Measurements from ENCODE around the gene NCOA5. TPM values are rescaled to one million over a fixed set of nuclear protein-coding genes. Genes with fewer than 3 reads are reported as not detected.

The NCOA5 gene
- total RNA-seq, 2 donors from 2014 or later = 11.9 to 13.7 TPM

- no peaks in the 10 kb centered on the region for H3K36me3 ChIP-seq (replicated peaks in 1 of 2; ENCODE audit: insufficient read depth in 1 of 2, low read depth in 2 of 2)
- intact Hi-C loops (cut with DNase I) = no loop called here
- ATAC-seq (no peak), DNase-seq (no peak)
- no peaks in the 10 kb centered on the region for H3K27me3 ChIP-seq
- H3K4me1 ChIP-seq = peaks cover 19% of the 10 kb centered on the region
- no peak for TF ChIP-seq POLR2A (IDR thresholded peaks at IDR 0.05)
- TF ChIP-seq CTCF (IDR thresholded peaks at IDR 0.05) = no peak
- 13 to 20% methylated on average over 1 of the region's 1 CpG for WGBS, 2 donors
- no peak overlapping the region for H3K4me3 ChIP-seq
- H3K27ac ChIP-seq = no peak overlapping the region
- H3K9me3 ChIP-seq = no peaks in the 10 kb centered on the region
Measured at GRCh38 chr20:46055269-46055668, 34.5 kb downstream of the NCOA5 start.

- no peak overlapping the region for H3K27ac ChIP-seq
- H3K9me3 ChIP-seq = no peaks in the 10 kb centered on the region
- WGBS, 2 donors = 36 to 44% methylated on average over 4 to 6 of the region's 6 CpGs
- no peaks in the 10 kb centered on the region for H3K36me3 ChIP-seq (replicated peaks in 1 of 2; ENCODE audit: insufficient read depth in 1 of 2, low read depth in 2 of 2)
- TF ChIP-seq CTCF (IDR thresholded peaks at IDR 0.05) (no peak), POLR2A (IDR thresholded peaks at IDR 0.05) (no peak)
- no peaks in the 10 kb centered on the region for H3K27me3 ChIP-seq
- H3K4me1 ChIP-seq = peaks cover 19% of the 10 kb centered on the region
- DNase-seq = no peak
- intact Hi-C loops (cut with DNase I) = no loop called here
- no peak for ATAC-seq
- no peak overlapping the region for H3K4me3 ChIP-seq
Measured at GRCh38 chr20:46054606-46055005, 35.2 kb downstream of the NCOA5 start.

DNA sequence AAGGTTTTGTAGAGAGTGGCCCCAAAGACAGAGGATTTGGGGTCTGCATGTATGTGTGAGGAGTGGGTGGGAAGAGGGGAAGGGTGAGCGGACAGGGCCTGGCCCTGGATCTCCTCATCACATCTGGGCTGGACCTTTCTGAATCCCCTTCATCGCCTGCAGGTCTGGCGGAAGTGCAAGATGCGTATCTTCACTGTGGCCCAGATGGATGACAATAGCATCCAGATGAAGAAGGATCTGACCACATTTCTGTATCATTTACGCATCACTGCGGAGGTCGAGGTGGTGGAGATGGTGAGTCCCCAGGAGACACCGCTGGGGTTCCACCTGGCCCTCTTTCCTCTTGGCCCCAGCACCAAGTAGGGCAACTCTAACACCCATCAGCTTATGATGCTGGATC lies 36.3 kb downstream of the NCOA5 start:
- no peak for TF ChIP-seq CTCF (IDR thresholded peaks at IDR 0.05)
- TF ChIP-seq POLR2A (IDR thresholded peaks at IDR 0.05) = no peak
- ATAC-seq (no peak), DNase-seq (no peak)
- Histone ChIP-seq H3K36me3 (replicated peaks in 1 of 2; ENCODE audit: insufficient read depth in 1 of 2, low read depth in 2 of 2) (no peaks in the 10 kb centered on the region), H3K4me1 (peaks cover 12% of the 10 kb centered on the region), H3K4me3 (no peak overlapping the region), H3K27me3 (no peaks in the 10 kb centered on the region), H3K27ac (no peak overlapping the region), H3K9me3 (no peaks in the 10 kb centered on the region)
- intact Hi-C loops (cut with DNase I) = no loop called here
- 77 to 80% methylated on average over 8 of the region's 8 CpGs for WGBS, 2 donors

DNA sequence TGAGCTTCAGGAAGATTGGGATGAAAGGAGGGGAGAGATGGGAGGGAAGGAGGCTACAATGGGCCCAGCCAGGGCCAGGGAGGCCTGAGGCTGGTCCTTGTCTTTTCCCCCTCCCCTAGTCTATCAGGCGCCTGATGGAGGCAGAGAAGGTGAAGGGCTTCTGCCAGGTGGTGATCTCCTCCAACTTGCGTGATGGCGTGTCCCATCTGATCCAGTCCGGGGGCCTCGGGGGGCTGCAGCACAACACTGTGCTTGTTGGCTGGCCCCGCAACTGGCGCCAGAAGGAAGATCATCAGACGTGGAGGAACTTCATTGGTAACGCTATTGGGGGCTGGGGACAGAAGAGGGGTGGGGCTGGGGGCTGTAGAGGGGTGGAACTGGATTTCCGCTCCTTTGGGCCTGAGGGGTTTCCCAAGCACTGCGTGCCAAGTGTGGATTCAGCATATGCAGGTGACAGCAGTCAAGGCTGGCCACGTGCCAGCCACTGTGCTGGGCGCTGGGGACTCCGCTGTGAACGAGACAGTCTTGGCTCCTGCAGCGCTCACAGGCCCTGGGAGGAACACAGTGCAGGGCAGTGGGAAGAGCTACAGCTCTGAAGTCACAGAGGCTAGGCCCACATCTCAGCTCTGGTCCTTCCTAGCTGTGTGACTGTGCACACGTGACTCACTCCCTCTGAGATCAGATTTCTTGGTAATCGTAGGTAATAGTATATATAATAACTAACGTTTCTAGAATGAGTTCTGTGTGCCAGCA lies 38.0 kb downstream of the NCOA5 start:
- intact Hi-C loops (cut with DNase I) = no loop called here
- Histone ChIP-seq H3K4me1 (no peaks in the 10 kb centered on the region), H3K9me3 (no peaks in the 10 kb centered on the region), H3K36me3 (replicated peaks in 1 of 2; ENCODE audit: insufficient read depth in 1 of 2, low read depth in 2 of 2) (no peaks in the 10 kb centered on the region), H3K27me3 (no peaks in the 10 kb centered on the region), H3K4me3 (no peak overlapping the region), H3K27ac (no peak overlapping the region)
- ATAC-seq = no peak
- 44 to 51% methylated on average over 15 to 19 of the region's 19 CpGs for WGBS, 2 donors
- DNase-seq = no peak
- TF ChIP-seq POLR2A (IDR thresholded peaks at IDR 0.05) (no peak), CTCF (IDR thresholded peaks at IDR 0.05) (no peak)

DNA sequence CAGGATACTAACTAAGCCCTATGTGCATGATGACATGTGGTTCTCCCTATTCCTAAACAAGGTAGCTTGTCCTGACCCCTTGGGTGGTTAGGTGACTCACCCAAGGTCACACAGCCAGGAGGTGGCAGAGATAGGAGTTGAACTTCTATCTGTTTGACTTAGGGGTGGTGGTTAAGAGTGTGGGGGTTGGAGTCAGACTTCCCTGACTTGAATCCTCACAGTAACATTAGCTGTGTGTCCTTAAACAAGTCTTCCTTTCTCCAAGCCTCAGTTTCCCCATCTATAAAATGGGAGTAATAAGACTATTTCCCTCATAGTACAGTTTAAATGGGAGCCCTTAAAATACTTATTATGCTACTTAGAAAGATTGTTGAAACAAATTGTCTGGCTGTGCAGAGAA lies 38.9 kb downstream of the NCOA5 start:
- Histone ChIP-seq H3K36me3 (replicated peaks in 1 of 2; ENCODE audit: insufficient read depth in 1 of 2, low read depth in 2 of 2) (no peaks in the 10 kb centered on the region), H3K9me3 (no peaks in the 10 kb centered on the region), H3K4me1 (no peaks in the 10 kb centered on the region), H3K27me3 (no peaks in the 10 kb centered on the region), H3K27ac (no peak overlapping the region), H3K4me3 (no peak overlapping the region)
- no peak for TF ChIP-seq CTCF (IDR thresholded peaks at IDR 0.05)
- no peak for TF ChIP-seq POLR2A (IDR thresholded peaks at IDR 0.05)
- ATAC-seq (no peak), DNase-seq (no peak)
- intact Hi-C loops (cut with DNase I) = no loop called here

Data from body of pancreas (tissue), 4 donors.